Mucosa of descending colon (tissue), 3 donors: Measurements from ENCODE around the gene NEMP1. TPM values are rescaled to one million over a fixed set of nuclear protein-coding genes. Genes with fewer than 3 reads are reported as not detected.

Experiments
- ATAC-seq: fragments of 200-7000 bp; cut with Tn5 transposase; one replicate; pipeline ENCODE4 v1.9.1; 2020; ENCODE audit warnings: mild to moderate bottlenecking, moderate library complexity
- DNase-seq, 3 donors: peaks; one replicate each; pipeline ENCODE4 v3.0.0-alpha.2; 2020
- H3K36me3 ChIP-seq: fragments of 200-600 bp; one replicate; pipeline ENCODE4 v1.8.0; 2021; ENCODE audit warnings: low read depth, mild to moderate bottlenecking
- H3K4me1 ChIP-seq: fragments of 200-600 bp; one replicate; pipeline ENCODE4 v1.8.0; 2021; ENCODE audit warnings: low read depth, mild to moderate bottlenecking
- H3K4me3 ChIP-seq: fragments of 200-600 bp; one replicate; pipeline ENCODE4 v1.8.0; 2021; ENCODE audit warnings: mild to moderate bottlenecking
- H3K9me3 ChIP-seq: fragments of 200-600 bp; one replicate; pipeline ENCODE4 v1.8.0; 2021; ENCODE audit warnings: mild to moderate bottlenecking
- CTCF ChIP-seq: fragments of 200-600 bp; IDR thresholded peaks from one replicate; pipeline ENCODE4 v1.8.0; 2022; ENCODE audit warnings: antibody characterized with exemption, mild to moderate bottlenecking
- intact Hi-C, 2 donors: fragments of 100-400 bp; cut with DNase I in 1 of 2; cut with micrococcal nuclease in 1 of 2; formaldehyde crosslinking; loops; one replicate each; pipeline versions ENCODE4 v1.11.0 to v1.11.1; 2022; cut with DNase I, micrococcal nuclease
- total RNA-seq, 3 donors: library from RNA; stranded (reverse); fragmentation: NEBNext Ultra II Directional in 2 of 3; extraction: Animal tissue kit (Norgen Biotek cat#: 25700) in 2 of 3; gene quantifications; one replicate each; pipeline versions ENCODE4 v1.2.1 to v1.2.4, GENCODE V29; 2021 to 2023
- donor health status: DM: no; HTN: no; CAD: no; lungs with moderate emphysema.
- donor health status: DM: no; HTN: no; CAD: no.
- donor health status: DM: no; HTN: yes; CAD: no.

NEMP1 gene
- total RNA-seq, 3 donors from 2014 or later: 6.3 to 16.9 (median 10.2) TPM

- H3K9me3 ChIP-seq: no peaks in the 10 kb centered on the region
- intact Hi-C loops: no loop called here
- no peak for ATAC-seq
- no peak for TF ChIP-seq CTCF
- peaks cover 43% of the 10 kb centered on the region for H3K4me1 ChIP-seq
- H3K36me3 ChIP-seq: no peaks in the 10 kb centered on the region
- peak in 1 of 3 donors; percentile 27 for DNase-seq
- H3K4me3 ChIP-seq: no peak overlapping the region
Observed at GRCh38 chr12:57090924-57091637, 12.5 kb upstream of the NEMP1 start.

DNA sequence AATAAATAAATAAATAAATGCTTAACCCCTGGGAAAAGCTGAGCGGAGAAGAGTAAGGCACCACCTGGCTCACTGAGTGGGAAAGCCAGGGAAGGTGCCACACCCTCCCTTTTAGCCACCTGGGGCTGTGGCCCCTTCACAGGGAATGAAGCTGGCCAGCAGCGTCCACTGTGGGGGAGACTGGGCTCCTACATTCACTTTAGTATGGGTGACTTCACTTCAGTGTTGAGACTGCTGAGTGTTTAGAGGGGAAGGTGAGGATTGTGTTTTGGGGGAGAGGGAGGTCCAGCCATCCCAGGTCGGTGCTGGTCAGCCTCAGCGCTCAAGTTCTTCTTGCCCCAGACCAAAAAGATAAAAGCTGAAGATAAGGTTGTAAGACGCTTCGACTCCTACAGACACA lies 11.9 kb upstream of the NEMP1 start:
- intact Hi-C loops: no loop called here
- H3K4me1 ChIP-seq: peaks cover 43% of the 10 kb centered on the region
- H3K4me3 ChIP-seq: no peak overlapping the region
- H3K9me3 ChIP-seq: no peaks in the 10 kb centered on the region
- H3K36me3 ChIP-seq: no peaks in the 10 kb centered on the region
- TF ChIP-seq CTCF: no peak
- DNase-seq: no peak
- ATAC-seq: no peak

DNA sequence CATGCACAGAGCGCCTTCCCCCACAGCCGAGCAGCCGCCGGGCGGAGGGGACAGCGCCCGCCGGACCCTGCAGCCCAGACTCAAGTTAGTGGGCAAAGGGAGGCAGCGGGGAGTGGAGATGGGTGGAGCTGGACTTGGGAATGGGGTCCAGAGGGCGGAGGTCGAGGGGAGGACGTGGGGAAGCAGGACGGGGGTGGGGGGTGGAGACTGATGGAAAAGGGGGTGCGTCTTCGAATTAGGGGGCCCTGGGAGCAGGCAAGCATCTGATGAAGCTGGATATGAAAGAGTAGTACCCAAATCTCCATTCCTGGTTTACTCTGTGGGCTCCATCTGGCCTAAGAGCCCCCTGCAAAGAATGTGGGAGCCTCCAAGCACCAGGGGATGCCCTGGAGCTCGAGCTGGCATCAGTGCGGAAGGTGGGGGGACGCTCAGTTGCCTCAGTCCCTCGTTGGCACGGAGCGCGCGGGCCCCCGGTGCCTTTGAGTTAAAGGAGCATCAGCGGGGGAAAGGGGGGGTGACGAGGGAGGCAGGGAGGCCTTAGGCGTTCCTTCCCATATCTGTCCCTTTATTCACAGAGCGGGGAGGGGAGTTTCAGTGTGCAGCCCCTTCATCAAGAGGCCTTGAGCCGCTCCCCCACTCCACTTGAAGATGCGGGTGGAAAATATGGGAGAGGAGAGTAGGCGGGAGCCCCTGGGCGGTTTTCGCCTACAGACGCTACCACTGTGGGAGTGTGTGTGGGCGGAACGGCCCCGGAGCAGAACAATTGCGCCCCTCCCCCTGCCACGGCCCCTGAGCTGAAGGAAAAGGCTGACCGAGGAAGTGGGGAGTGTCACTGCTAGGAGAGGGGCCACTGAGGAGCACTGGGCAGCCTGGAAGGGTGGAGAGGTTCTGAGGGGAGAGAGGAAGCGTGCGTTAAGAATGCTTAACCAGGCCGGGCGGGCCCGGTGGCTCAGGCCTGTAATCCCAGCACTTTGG lies 11.0 kb upstream of the NEMP1 start:
- Histone ChIP-seq H3K4me3 (peak overlapping the region; percentile 40), H3K4me1 (peaks cover 43% of the 10 kb centered on the region), H3K36me3 (no peaks in the 10 kb centered on the region), H3K9me3 (no peaks in the 10 kb centered on the region)
- ATAC-seq: no peak
- intact Hi-C loops: no loop called here
- no peak for TF ChIP-seq CTCF
- peak; percentile 73 to 86 (median 74) for DNase-seq

- peaks cover 36% of the 10 kb centered on the region for H3K4me1 ChIP-seq
- peak; percentile 80 for ATAC-seq
- intact Hi-C loops: no loop called here
- peak within 1 kb of the TSS; percentile 40 for H3K4me3 ChIP-seq
- no peak for TF ChIP-seq CTCF
- H3K9me3 ChIP-seq: no peaks in the 10 kb centered on the region
- peak; percentile 93 to 97 (median 93) for DNase-seq
- no peaks in the 10 kb centered on the region for H3K36me3 ChIP-seq
Observed at GRCh38 chr12:57088354-57089270, 10.0 kb upstream of the NEMP1 start, which contains the start of gene NAB2. Gene NAB2, plus strand, starts transcription at chr12:57089114. Its CDS starts 158 bp downstream, at chr12:57089272.
